ENCODE measurements around the gene ZIM2. TPM values are rescaled to one million over a fixed set of nuclear protein-coding genes. Genes with fewer than 3 reads are reported as not detected.

The ZIM2 gene
- total RNA-seq, 1 donor from 2014 or later: not detected

DNA sequence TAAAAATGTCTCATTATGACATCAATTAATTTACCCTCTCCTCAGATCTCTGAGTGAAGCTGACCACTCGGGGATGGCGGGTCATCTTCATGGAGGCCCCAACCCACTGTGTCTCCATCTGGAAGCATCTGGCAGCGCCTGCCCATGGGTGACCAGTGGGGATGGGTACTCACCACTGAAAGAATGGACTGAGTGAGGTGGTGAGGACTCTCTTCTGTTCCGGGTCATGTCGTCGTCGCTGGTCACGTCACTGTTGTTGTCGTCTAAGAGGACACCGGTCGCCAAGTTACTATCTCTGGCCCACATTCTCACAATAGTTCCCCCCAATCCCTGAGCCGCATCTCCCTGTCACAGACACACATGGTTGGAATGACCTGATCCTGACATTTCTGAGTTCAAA lies 17.1 kb downstream of the ZIM2 start:
- H3K79me2 ChIP-seq (ENCODE audit: insufficient read depth, low read length): no peaks in the 10 kb centered on the region
- no peaks in the 10 kb centered on the region for H3K4me1 ChIP-seq (ENCODE audit: insufficient read depth, low read length)
- TF ChIP-seq, protein P1, sequence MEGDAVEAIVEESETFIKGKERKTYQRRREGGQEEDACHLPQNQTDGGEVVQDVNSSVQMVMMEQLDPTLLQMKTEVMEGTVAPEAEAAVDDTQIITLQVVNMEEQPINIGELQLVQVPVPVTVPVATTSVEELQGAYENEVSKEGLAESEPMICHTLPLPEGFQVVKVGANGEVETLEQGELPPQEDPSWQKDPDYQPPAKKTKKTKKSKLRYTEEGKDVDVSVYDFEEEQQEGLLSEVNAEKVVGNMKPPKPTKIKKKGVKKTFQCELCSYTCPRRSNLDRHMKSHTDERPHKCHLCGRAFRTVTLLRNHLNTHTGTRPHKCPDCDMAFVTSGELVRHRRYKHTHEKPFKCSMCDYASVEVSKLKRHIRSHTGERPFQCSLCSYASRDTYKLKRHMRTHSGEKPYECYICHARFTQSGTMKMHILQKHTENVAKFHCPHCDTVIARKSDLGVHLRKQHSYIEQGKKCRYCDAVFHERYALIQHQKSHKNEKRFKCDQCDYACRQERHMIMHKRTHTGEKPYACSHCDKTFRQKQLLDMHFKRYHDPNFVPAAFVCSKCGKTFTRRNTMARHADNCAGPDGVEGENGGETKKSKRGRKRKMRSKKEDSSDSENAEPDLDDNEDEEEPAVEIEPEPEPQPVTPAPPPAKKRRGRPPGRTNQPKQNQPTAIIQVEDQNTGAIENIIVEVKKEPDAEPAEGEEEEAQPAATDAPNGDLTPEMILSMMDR (IDR thresholded peaks at IDR 0.05; ENCODE audit: insufficient read depth, low read depth, low read length): no peak
- TF ChIP-seq EZH2 (IDR thresholded peaks at IDR 0.05; ENCODE audit: insufficient read depth, low read length): no peak
- Mint-ChIP-seq H3K4me3 (ENCODE audit: unreplicated experiment) (no peak overlapping the region), H3K36me3 (ENCODE audit: low read depth, unreplicated experiment) (no peaks in the 10 kb centered on the region), H3K4me1 (ENCODE audit: low read depth, unreplicated experiment) (no peaks in the 10 kb centered on the region), H3K27me3 (ENCODE audit: low read depth, unreplicated experiment) (no peaks in the 10 kb centered on the region), H3K27ac (ENCODE audit: unreplicated experiment) (no peak overlapping the region), H3K9me3 (ENCODE audit: unreplicated experiment) (peaks cover 17% of the 10 kb centered on the region)
- no peaks in the 10 kb centered on the region for H4K20me1 ChIP-seq (ENCODE audit: insufficient read depth, low read length)
- H3K4me3 ChIP-seq (ENCODE audit: insufficient read depth, low read depth, low read length): no peak overlapping the region
- no peak for FAIRE-seq
- DNase-seq (ENCODE audit: low read depth): no peak
- peaks cover 10% of the 10 kb centered on the region for H3K9me3 ChIP-seq (ENCODE audit: insufficient read depth, low read depth, low read length)
- H3K27ac ChIP-seq (ENCODE audit: low read depth, low read length): no peak overlapping the region
- H3K27me3 ChIP-seq (ENCODE audit: insufficient read depth, low read length): no peaks in the 10 kb centered on the region
- no peak overlapping the region for H3K9ac ChIP-seq (ENCODE audit: low read length)
- no peaks in the 10 kb centered on the region for H3K36me3 ChIP-seq (ENCODE audit: insufficient read depth, low read length)
- no peak overlapping the region for H2AFZ ChIP-seq (ENCODE audit: low read depth, low read length)
- H3K4me2 ChIP-seq (ENCODE audit: low read length): no peak overlapping the region

DNA sequence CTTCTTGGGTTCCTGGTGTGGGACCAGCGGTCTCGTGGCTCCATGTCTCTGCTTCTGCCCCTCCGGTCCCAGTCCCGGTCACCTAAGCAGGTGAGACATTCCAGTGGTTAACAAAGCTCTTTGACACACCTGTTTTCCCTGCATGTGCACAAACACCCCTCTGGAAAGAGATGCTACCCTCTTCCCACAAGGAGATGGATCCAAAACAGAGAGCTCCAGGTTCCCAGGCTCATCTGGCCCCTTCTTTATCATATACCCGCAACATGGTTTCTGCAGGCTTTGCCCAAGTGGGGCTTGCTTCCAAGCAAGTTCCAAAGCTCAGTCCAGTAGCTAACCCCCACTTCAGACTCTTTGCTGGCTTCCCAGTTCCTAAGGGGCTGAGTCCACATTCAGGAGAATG lies 17.8 kb downstream of the ZIM2 start:
- Mint-ChIP-seq H3K27ac (ENCODE audit: unreplicated experiment) (no peak overlapping the region), H3K4me1 (ENCODE audit: low read depth, unreplicated experiment) (no peaks in the 10 kb centered on the region), H3K36me3 (ENCODE audit: low read depth, unreplicated experiment) (no peaks in the 10 kb centered on the region), H3K4me3 (ENCODE audit: unreplicated experiment) (no peak overlapping the region), H3K27me3 (ENCODE audit: low read depth, unreplicated experiment) (no peaks in the 10 kb centered on the region), H3K9me3 (ENCODE audit: unreplicated experiment) (peaks cover 17% of the 10 kb centered on the region)
- Histone ChIP-seq H3K4me2 (ENCODE audit: low read length) (no peak overlapping the region), H3K79me2 (ENCODE audit: insufficient read depth, low read length) (no peaks in the 10 kb centered on the region), H3K27me3 (ENCODE audit: insufficient read depth, low read length) (no peaks in the 10 kb centered on the region), H3K36me3 (ENCODE audit: insufficient read depth, low read length) (no peaks in the 10 kb centered on the region), H2AFZ (ENCODE audit: low read depth, low read length) (no peak overlapping the region), H3K4me3 (ENCODE audit: insufficient read depth, low read depth, low read length) (no peak overlapping the region), H3K9ac (ENCODE audit: low read length) (no peak overlapping the region), H3K27ac (ENCODE audit: low read depth, low read length) (no peak overlapping the region), H3K9me3 (ENCODE audit: insufficient read depth, low read depth, low read length) (peaks cover 10% of the 10 kb centered on the region), H3K4me1 (ENCODE audit: insufficient read depth, low read length) (no peaks in the 10 kb centered on the region), H4K20me1 (ENCODE audit: insufficient read depth, low read length) (no peaks in the 10 kb centered on the region)
- FAIRE-seq (no peak), DNase-seq (ENCODE audit: low read depth) (no peak)
- no peak for TF ChIP-seq EZH2 (IDR thresholded peaks at IDR 0.05; ENCODE audit: insufficient read depth, low read length)
- TF ChIP-seq, protein P1 (IDR thresholded peaks at IDR 0.05; ENCODE audit: insufficient read depth, low read depth, low read length): no peak

DNA sequence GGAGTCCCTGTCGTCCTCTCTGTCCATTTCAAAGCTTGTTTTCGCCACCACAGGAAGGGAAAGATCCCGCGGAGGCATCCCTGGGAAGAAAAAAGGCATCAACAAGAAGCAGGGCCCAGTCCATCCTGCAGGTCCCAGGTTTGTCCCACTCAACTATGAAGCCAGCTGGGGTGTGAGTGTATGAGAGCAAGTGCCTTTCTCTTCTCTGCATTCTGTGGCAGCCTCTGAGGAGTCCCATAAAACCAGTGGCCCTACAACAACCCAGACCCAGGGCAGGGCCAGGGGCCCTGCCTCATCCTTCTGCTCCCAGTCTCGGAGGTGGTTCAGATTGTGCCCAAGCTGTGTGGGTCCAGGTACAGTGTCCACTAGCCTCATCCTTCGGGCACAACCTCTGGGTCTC lies 18.9 kb downstream of the ZIM2 start:
- no peak overlapping the region for H3K4me3 ChIP-seq (ENCODE audit: insufficient read depth, low read depth, low read length)
- peaks cover 10% of the 10 kb centered on the region for H3K9me3 ChIP-seq (ENCODE audit: insufficient read depth, low read depth, low read length)
- H3K36me3 Mint-ChIP-seq (ENCODE audit: low read depth, unreplicated experiment): no peaks in the 10 kb centered on the region
- no peaks in the 10 kb centered on the region for H3K36me3 ChIP-seq (ENCODE audit: insufficient read depth, low read length)
- H3K27me3 Mint-ChIP-seq (ENCODE audit: low read depth, unreplicated experiment): no peaks in the 10 kb centered on the region
- no peak overlapping the region for H3K9ac ChIP-seq (ENCODE audit: low read length)
- H3K9me3 Mint-ChIP-seq (ENCODE audit: unreplicated experiment): peaks cover 17% of the 10 kb centered on the region
- FAIRE-seq (no peak), DNase-seq (ENCODE audit: low read depth) (no peak)
- no peaks in the 10 kb centered on the region for H3K4me1 Mint-ChIP-seq (ENCODE audit: low read depth, unreplicated experiment)
- no peaks in the 10 kb centered on the region for H3K27me3 ChIP-seq (ENCODE audit: insufficient read depth, low read length)
- no peak for TF ChIP-seq EZH2 (IDR thresholded peaks at IDR 0.05; ENCODE audit: insufficient read depth, low read length)
- TF ChIP-seq, protein P1 (IDR thresholded peaks at IDR 0.05; ENCODE audit: insufficient read depth, low read depth, low read length): no peak
- no peak overlapping the region for H2AFZ ChIP-seq (ENCODE audit: low read depth, low read length)
- no peak overlapping the region for H3K4me3 Mint-ChIP-seq (ENCODE audit: unreplicated experiment)
- H3K27ac Mint-ChIP-seq (ENCODE audit: unreplicated experiment): no peak overlapping the region
- H4K20me1 ChIP-seq (ENCODE audit: insufficient read depth, low read length): no peaks in the 10 kb centered on the region
- no peaks in the 10 kb centered on the region for H3K4me1 ChIP-seq (ENCODE audit: insufficient read depth, low read length)
- no peak overlapping the region for H3K27ac ChIP-seq (ENCODE audit: low read depth, low read length)
- no peak overlapping the region for H3K4me2 ChIP-seq (ENCODE audit: low read length)
- H3K79me2 ChIP-seq (ENCODE audit: insufficient read depth, low read length): no peaks in the 10 kb centered on the region

Data from astrocyte (in vitro differentiated cells and primary cell).